Activated CD4-positive, alpha-beta memory T cell treated with anti-CD3 and anti-CD28 coated beads for 36 hours (primary cell): ENCODE data around the gene DCXR. TPM values are rescaled to one million over a fixed set of nuclear protein-coding genes. Genes with fewer than 3 reads are reported as not detected.
A peak's percentile ranks its signal among the peaks of the same experiment; 100 is the strongest.

Source experiments
- CTCF ChIA-PET: fragments of 350-600 bp; sonication (Branson Sonifier 250); formaldehyde crosslinking; loops from one replicate; lab custom pipeline; 2021; ENCODE audit warnings: antibody characterized with exemption, inconsistent platforms; lab: Charles Lee
- POLR2A ChIA-PET: fragments of 350-600 bp; sonication (Branson Sonifier 250); formaldehyde crosslinking; loops from one replicate; lab custom pipeline; 2021; ENCODE audit warnings: antibody characterized with exemption; lab: Charles Lee
- DNase-seq: peaks from one replicate; pipeline ENCODE4 v3.0.0-alpha.2; 2020
- H3K27ac Mint-ChIP-seq: one replicate; pipeline ENCODE4 v1.8.0; 2021; ENCODE audit warnings: mixed read lengths
- H3K27me3 Mint-ChIP-seq: one replicate; pipeline ENCODE4 v1.8.0; 2021; ENCODE audit warnings: mixed read lengths
- H3K36me3 Mint-ChIP-seq: one replicate; pipeline ENCODE4 v1.8.0; 2021; ENCODE audit warnings: mixed read lengths
- H3K4me1 Mint-ChIP-seq: one replicate; pipeline ENCODE4 v1.8.0; 2021; ENCODE audit warnings: low read depth, mixed read lengths
- H3K4me3 Mint-ChIP-seq: one replicate; pipeline ENCODE4 v1.8.0; 2021; ENCODE audit warnings: mild to moderate bottlenecking, mixed read lengths
- H3K9me3 Mint-ChIP-seq: one replicate; pipeline ENCODE4 v1.8.0; 2021; ENCODE audit warnings: mixed read lengths
- intact Hi-C: fragments of 100-400 bp; cut with micrococcal nuclease; formaldehyde crosslinking; loops from one replicate; pipeline ENCODE4 v1.15.1; 2023
- total RNA-seq, 2 experiments: library from RNA; stranded (reverse); gene quantifications; one replicate each; pipeline ENCODE4 v1.2.3, GENCODE V29; 2021

Gene DCXR
- total RNA-seq, 2 experiments from 2014 or later = 105 to 115 TPM

DNA sequence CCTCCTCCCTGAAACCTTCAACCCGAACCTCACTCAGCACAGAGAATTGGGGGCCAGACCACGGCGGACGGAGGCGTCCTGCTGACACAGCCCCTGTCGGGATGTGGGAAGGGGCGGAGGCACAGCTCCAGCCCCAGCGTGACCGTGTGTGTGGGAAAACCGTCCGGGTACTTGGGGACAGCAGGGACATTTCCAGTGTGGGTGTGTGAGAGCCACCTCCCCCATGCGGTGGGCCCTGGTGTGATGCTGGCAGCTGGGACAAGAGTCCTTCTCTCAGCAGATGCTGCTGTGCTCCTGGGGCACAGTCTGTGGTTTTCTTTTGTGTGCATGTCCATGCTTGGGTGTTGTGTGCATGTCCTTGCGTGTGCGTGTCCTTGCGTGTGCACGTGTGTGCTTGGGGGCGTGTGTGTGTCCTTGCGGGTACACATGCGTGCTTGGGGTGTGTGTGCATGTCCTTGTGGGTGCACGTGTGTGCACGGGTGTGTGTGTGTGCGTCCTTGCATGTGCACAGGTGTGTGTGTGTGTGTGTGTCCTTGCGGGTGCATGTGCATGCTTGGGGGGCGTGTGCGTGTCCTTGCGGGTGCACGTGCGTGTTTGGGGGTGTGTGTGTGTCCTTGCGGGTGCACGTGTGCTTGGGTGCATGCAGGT lies 31.7 kb downstream of the DCXR start:
- H3K9me3 Mint-ChIP-seq = no peaks in the 10 kb centered on the region
- no peaks in the 10 kb centered on the region for H3K36me3 Mint-ChIP-seq
- H3K27ac Mint-ChIP-seq = no peak overlapping the region
- CTCF ChIA-PET = no interaction called here
- peaks cover 5% of the 10 kb centered on the region for H3K4me1 Mint-ChIP-seq
- DNase-seq = no peak
- POLR2A ChIA-PET = interaction anchor here (0.6 kb wide), 1 partner anchor 122 kb away, joined by 4 read pairs; no protein-coding TSS in a partner anchor
- H3K4me3 Mint-ChIP-seq = no peak overlapping the region
- intact Hi-C loops = no loop called here
- H3K27me3 Mint-ChIP-seq = no peaks in the 10 kb centered on the region

DNA sequence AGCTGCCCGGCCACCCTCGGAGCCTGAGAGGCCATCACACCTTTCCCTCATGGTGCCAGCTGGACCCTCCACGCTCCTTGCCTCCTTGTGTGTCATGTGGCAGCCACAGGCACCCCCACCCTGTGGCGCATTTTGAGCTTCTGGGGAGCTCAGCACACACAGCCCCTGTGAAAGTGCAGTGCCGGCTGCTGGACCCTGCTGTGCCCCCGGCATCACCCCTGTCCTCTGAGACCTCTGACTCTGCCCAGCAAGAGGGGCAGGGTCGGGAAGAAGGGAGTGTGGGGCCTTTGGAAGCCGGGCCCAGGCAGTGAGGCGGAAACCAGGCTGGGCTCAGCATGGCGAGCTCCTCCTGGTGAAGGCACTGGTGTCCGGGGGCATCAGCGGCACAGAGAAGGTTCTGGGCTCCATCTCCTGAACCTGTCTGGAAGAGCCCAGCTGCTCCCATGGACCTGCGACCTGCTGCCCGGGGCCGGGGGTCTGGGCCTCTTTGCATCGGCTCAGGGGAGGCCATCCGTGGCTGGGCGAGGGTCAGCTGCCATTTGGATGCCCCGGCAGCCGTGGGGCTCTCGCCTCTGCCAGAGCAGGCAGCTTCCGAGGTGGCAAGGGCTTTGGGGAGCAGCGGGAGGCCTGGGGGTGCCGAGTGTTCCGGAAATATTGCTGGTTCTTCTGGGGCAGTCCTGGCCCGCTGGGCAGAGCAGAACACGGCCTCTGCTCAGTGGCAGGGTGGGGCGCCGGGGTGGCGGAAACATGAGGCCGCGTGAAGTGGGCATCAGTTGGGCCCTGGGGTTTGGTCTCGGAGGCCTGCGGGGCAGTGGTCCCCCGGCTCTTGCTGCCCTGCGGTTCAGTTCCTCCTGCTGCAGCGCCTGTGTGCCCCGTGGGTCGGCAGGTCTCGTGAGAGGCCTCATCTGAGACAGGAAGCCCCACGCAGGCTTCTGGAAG lies 32.7 kb downstream of the DCXR start:
- Mint-ChIP-seq H3K4me1 (peaks cover 5% of the 10 kb centered on the region), H3K27ac (no peak overlapping the region), H3K27me3 (no peaks in the 10 kb centered on the region), H3K36me3 (no peaks in the 10 kb centered on the region), H3K4me3 (no peak overlapping the region), H3K9me3 (no peaks in the 10 kb centered on the region)
- ChIA-PET POLR2A (interaction anchor here (0.8 kb wide), 1 partner anchor 16 kb away, joined by 3 read pairs; no protein-coding TSS in a partner anchor), CTCF (interaction anchor here (1.3 to 3.4 kb wide), 2 partner anchors 15 to 45 kb away, joined by 3 to 17 read pairs; no protein-coding TSS in a partner anchor)
- intact Hi-C loops = no loop called here
- no peak for DNase-seq

DNA sequence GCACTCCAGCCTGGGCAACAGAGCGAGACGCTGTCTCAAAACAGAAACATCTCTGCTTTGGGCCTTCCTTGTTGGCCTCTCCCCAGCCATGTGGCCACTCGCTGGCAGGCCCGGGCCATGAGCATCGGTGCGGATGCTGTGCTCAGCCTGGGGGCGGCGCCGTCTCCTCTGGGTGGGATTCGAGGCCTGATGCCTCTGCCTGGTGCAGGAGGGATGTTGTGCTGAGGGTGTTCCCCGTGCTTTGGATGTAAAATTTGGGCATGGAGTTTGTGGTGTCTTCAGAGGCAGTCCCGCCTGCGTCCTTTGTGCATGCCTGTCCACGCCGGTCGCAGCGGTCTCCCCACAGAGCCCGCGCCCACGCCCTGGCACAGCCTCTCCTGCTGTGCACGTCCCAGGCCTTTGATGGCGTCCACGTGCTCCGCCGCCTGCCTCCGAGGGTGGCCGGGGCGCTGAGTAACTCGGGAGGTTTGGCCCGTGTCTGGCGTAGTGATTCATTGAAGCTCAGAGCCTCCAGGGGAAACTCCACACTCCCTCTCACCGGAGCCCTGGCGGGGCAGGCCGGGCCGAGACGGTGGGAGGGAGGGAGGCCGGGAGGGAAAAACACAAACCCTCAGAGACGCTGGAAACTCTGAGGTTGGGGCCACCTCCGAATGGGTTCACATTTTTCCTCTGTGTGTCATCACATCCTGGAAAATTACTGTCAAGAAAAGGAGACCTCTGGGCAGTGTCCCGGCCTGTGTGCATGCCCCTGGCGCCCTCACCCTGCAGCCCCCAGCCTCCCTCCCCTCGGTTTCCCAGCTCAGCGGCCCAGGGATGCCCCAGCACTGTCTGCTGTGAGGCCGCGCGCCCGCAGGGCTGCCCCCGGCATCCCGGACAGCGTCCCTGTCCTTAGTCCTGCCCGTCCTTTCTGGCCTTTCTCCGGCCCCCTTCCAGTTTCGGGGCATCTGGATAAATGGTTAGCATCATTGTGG lies 33.8 kb downstream of the DCXR start:
- intact Hi-C loops = no loop called here
- H3K4me1 Mint-ChIP-seq = peaks cover 5% of the 10 kb centered on the region
- H3K27me3 Mint-ChIP-seq = no peaks in the 10 kb centered on the region
- POLR2A ChIA-PET = interaction anchor here (0.8 kb wide), 1 partner anchor 17 kb away, joined by 3 read pairs; no protein-coding TSS in a partner anchor
- CTCF ChIA-PET = interaction anchor here (1.3 to 3.4 kb wide), 2 partner anchors 16 to 44 kb away, joined by 3 to 17 read pairs; no protein-coding TSS in a partner anchor
- no peaks in the 10 kb centered on the region for H3K36me3 Mint-ChIP-seq
- DNase-seq = peak; percentile 76
- H3K4me3 Mint-ChIP-seq = no peak overlapping the region
- peak overlapping the region; percentile 23 for H3K27ac Mint-ChIP-seq
- H3K9me3 Mint-ChIP-seq = no peaks in the 10 kb centered on the region

DNA sequence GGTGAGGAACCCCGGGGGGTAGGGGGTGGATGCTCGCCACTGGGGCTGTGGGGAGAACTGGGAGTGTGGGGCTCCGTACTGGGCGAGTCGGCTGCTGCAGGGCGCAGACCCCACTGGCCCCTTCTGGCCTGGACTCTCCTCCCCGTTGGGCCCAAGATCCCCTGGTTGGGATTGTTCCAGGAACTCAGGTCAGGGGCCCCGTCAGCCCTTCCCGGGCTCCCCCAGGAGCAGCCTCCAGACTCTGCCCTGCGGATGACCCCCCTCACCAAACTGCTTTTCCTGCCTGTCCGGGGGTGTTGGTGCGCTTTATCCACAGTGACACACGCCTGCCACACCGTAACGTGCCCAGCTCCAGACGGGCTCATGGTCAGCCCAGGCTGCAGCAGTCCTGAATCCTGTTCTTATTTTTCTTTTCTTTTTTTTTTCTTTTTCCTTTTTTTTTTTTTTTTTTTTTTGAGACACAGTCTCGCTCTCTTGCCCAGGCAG lies 35.9 kb downstream of the DCXR start:
- CTCF ChIA-PET = interaction anchor here (3.4 kb wide), 1 partner anchor 42 kb away, joined by 17 read pairs; no protein-coding TSS in a partner anchor
- POLR2A ChIA-PET = no interaction called here
- no peaks in the 10 kb centered on the region for H3K36me3 Mint-ChIP-seq
- H3K27ac Mint-ChIP-seq = no peak overlapping the region
- H3K9me3 Mint-ChIP-seq = no peaks in the 10 kb centered on the region
- intact Hi-C loops = no loop called here
- no peaks in the 10 kb centered on the region for H3K27me3 Mint-ChIP-seq
- DNase-seq = no peak
- no peak overlapping the region for H3K4me3 Mint-ChIP-seq
- peaks cover 5% of the 10 kb centered on the region for H3K4me1 Mint-ChIP-seq

DNA sequence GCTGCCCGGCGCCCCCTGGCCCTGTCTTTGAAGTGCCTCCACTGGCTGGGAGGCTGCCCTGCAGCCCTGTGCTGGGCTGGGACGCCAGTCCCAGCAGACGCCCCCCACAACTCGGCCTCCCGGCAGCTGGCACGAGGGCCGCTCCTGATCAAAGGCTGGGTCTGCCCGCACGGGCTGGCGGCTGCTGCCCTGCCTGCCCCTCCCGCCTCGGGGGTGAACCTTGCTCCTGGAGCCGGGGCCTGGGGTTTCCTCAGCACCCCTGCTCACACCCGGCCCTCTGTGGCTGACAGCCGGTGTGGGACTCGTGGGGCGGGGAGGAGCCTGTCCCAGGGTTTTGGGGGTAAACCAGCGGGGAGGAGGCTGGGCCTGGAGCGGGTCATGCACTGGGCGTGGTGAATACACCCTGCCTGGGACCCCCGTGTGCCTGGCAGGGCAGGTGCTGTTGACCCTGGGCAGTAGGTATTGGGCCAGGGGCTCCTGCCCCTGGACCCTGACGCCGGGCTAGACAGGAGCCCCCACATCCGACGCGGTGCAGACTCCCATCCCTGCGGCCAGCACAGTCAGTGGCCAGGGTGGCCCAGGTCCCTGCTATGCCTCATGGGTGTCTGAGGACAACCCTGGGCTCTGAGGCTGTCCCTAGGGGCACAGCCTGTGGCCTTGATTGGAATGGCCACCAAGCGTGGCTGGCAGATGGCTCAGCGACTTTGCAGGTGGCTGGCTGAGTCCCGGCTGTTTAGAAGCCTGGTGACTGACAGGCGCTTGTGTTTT lies 36.5 kb downstream of the DCXR start:
- ChIA-PET CTCF (no interaction called here), POLR2A (no interaction called here)
- intact Hi-C loops = no loop called here
- Mint-ChIP-seq H3K4me3 (no peak overlapping the region), H3K36me3 (no peaks in the 10 kb centered on the region), H3K4me1 (peaks cover 5% of the 10 kb centered on the region), H3K27me3 (no peaks in the 10 kb centered on the region), H3K27ac (no peak overlapping the region), H3K9me3 (no peaks in the 10 kb centered on the region)
- DNase-seq = no peak

DNA sequence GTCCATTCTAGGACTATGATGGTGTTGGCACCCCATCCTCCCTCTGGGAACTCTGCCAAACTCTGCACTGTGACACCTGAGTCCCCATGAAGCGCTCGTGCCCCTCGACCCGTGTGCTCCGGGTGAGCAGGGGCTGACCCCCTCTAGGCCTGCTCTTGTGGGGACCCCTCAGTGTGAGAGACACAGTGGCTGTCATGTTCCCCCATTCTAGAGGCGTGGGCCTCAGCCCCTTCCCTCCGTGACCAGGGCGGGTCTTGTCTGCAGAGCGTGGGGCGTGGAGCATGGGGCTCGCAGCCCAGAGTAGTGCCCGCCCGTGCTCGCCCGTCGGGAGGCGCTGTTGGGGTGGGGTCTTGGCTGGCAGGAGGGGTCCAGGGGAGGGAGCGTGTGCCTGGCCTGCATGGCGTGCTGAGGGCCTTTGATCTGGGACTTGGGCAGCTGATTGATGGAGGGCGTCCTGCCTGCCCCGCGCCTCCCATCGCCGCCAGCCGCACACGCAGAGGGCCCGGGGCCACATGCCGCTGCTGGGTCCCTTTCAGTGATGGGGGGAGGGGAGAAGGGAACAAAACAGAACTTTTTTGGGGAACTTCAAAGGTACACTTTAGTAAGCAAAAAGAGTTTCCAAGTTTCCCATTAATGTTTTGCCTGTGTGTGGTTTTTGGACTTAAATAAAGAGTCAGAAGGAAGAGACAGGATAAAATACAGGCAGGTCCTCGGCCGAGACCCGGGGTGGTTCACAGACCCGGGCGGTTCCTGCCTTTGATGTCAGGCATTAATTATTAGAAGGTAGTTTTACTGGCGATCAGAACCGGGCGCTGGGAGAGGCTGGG lies 37.3 kb downstream of the DCXR start:
- H3K27me3 Mint-ChIP-seq = no peaks in the 10 kb centered on the region
- POLR2A ChIA-PET = no interaction called here

DNA sequence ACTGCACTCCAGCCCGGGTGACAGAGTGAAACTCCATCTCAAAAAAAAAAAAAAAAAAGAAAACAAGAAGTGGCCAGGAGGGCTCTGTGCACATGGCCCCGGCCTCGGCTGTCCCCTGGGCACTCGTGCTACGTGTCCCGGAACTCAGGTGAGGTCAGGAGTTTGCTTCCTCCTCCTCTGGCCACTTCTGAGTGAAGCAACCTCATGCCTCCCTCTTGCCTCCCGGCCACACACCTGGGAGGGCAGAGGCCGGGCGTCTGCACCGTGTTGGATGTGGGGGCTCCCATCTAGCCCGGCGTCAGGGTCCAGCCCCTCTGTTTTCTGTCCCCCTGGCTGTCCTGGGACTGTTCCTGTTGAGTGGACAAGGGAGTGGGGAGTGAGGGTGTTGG lies 37.9 kb downstream of the DCXR start:
- POLR2A ChIA-PET = no interaction called here
- no peak for DNase-seq
- CTCF ChIA-PET = interaction anchor here (0.6 kb wide), 1 partner anchor 40 kb away, joined by 5 read pairs; no protein-coding TSS in a partner anchor
- intact Hi-C loops = no loop called here
- H3K36me3 Mint-ChIP-seq = no peaks in the 10 kb centered on the region
- H3K4me3 Mint-ChIP-seq = no peak overlapping the region
- H3K9me3 Mint-ChIP-seq = no peaks in the 10 kb centered on the region
- H3K27me3 Mint-ChIP-seq = no peaks in the 10 kb centered on the region
- H3K27ac Mint-ChIP-seq = no peak overlapping the region
- H3K4me1 Mint-ChIP-seq = peaks cover 5% of the 10 kb centered on the region

More for the DNA sequence above, 37.3 kb downstream of the DCXR start:
- intact Hi-C loops = no loop called here
- no peak for DNase-seq
- Mint-ChIP-seq H3K27ac (no peak overlapping the region), H3K4me3 (no peak overlapping the region), H3K36me3 (no peaks in the 10 kb centered on the region), H3K4me1 (peaks cover 5% of the 10 kb centered on the region), H3K9me3 (no peaks in the 10 kb centered on the region)
- CTCF ChIA-PET = no interaction called here

DNA sequence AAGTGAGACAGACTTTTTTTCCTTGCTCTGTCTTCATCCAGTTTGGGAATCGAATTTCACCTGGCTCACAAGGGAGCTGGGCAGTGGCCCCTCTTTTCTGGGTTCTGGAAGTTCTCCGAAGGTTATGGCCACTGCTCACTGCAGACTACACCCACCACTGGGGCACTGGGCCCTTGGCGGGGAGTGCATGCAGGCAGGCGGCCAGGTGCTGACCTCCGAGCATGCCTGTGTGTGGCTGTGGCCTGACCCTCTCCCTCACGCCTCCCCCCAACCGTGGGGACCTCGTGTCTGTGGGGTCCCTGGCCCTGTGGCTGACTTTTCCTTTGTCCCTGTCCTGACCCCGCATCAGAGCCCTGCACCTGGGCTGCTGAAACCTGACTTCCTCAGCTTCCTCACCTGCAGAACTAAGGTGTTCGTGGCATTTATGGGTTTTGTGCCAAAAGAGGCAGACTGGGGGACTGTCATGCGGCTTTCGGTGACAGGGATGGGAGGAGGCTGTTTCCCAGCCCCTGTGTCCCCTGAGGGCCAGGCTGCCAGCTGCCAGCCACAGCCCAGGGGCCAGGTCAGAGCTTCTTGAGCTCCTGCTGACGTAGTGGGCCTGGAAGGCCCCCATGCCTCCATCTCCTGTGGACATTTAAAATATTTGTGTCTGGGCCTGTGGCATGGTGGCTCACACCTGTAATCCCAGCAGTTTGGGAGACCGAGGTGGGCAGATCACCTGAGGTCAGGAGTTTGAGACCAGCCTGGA lies 38.6 kb downstream of the DCXR start:
- H3K27me3 Mint-ChIP-seq = no peaks in the 10 kb centered on the region
- CTCF ChIA-PET = interaction anchor here (0.6 kb wide), 1 partner anchor 39 kb away, joined by 5 read pairs; no protein-coding TSS in a partner anchor
- POLR2A ChIA-PET = no interaction called here

DNA sequence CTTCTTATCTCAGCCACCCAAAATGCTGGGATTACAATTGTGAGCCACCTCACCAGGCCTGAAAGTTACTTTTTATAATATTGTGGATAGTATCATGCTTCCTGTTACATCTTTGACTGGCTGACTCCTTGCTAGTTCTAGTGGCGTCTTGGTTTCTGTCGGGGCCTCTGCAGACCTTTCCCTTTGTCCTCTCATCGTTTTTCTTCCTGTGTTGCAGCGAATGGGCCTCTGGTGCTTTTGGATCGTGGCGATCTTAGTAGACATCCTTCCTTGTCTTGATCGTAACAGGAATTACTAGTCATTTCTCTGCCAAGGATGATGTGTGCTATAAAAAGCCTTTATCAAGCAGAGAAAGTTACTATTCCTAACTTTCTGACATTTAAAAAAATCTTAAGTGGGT lies 39.3 kb downstream of the DCXR start:
- H3K4me3 Mint-ChIP-seq = no peak overlapping the region
- no peaks in the 10 kb centered on the region for H3K27me3 Mint-ChIP-seq
- H3K4me1 Mint-ChIP-seq = peaks cover 1% of the 10 kb centered on the region
- DNase-seq = no peak
- no peaks in the 10 kb centered on the region for H3K9me3 Mint-ChIP-seq
- no peak overlapping the region for H3K27ac Mint-ChIP-seq
- POLR2A ChIA-PET = no interaction called here
- no peaks in the 10 kb centered on the region for H3K36me3 Mint-ChIP-seq
- intact Hi-C loops = no loop called here
- CTCF ChIA-PET = interaction anchor here (0.7 kb wide), 1 partner anchor 20 kb away, joined by 3 read pairs; no protein-coding TSS in a partner anchor

More for the DNA sequence above, 38.6 kb downstream of the DCXR start:
- Mint-ChIP-seq H3K4me3 (no peak overlapping the region), H3K36me3 (no peaks in the 10 kb centered on the region), H3K27ac (no peak overlapping the region), H3K4me1 (peaks cover 5% of the 10 kb centered on the region), H3K9me3 (no peaks in the 10 kb centered on the region)
- intact Hi-C loops = no loop called here
- DNase-seq = no peak
